Measurements from ENCODE around the gene CDCA7L. TPM values are rescaled to one million over a fixed set of nuclear protein-coding genes. Genes with fewer than 3 reads are reported as not detected.

The CDCA7L gene
- total and polyA plus RNA-seq, 11 donors = 15.6 to 53.4 (median 34.6) TPM

DNA sequence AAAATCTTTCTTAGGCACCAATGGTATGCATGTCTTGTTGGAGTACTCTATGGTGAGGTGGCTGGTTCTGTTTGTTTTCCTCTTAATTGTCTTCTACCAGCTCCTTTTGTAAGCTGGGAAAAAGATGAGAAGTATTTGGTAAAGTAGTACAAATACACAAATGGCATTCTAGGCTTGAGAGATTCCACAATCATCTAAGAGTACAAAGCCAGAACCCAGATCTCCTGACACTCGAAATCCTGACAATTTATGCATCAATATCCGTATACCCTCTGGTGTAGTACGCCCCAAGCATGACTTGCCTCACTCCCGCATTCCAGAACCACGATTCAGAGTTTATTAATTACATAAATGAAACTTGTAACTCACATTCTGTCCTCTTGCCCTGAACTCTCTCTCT lies 43.5 kb downstream of the CDCA7L start:
- Histone ChIP-seq H3K4me1 (peaks cover 0 to 15% (median 0%) of the 10 kb centered on the region in 12 donors), H3K27me3 (no peaks in the 10 kb centered on the region), H3K9me3 (no peaks in the 10 kb centered on the region), H3K27ac (no peak overlapping the region), H3K36me3 (peaks cover 0 to 76% (median 46%) of the 10 kb centered on the region in 9 donors), H3K4me3 (no peak overlapping the region)
- ATAC-seq (no peak), DNase-seq (no peak)
- WGBS, 4 donors = 64 to 79% (median 73%) methylated on average over 5 of the region's 5 CpGs
- TF ChIP-seq, protein P1, sequence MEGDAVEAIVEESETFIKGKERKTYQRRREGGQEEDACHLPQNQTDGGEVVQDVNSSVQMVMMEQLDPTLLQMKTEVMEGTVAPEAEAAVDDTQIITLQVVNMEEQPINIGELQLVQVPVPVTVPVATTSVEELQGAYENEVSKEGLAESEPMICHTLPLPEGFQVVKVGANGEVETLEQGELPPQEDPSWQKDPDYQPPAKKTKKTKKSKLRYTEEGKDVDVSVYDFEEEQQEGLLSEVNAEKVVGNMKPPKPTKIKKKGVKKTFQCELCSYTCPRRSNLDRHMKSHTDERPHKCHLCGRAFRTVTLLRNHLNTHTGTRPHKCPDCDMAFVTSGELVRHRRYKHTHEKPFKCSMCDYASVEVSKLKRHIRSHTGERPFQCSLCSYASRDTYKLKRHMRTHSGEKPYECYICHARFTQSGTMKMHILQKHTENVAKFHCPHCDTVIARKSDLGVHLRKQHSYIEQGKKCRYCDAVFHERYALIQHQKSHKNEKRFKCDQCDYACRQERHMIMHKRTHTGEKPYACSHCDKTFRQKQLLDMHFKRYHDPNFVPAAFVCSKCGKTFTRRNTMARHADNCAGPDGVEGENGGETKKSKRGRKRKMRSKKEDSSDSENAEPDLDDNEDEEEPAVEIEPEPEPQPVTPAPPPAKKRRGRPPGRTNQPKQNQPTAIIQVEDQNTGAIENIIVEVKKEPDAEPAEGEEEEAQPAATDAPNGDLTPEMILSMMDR (IDR thresholded peaks at IDR 0.05) = no peak
- no peak for TF ChIP-seq POLR2A (IDR thresholded peaks at IDR 0.05)
- intact Hi-C loops (cut with DNase I) = loop anchor here in 1 of 10 donors (10.0 kb wide), 1 partner anchor 103 kb away; no protein-coding TSS in a partner anchor

- no peak for DNase-seq
- H3K9me3 ChIP-seq = no peaks in the 10 kb centered on the region
- peak overlapping the region in 2 of 12 donors; percentile 38 to 71 for H3K27ac ChIP-seq
- WGBS, 4 donors = 69 to 77% (median 76%) methylated on average over 17 of the region's 17 CpGs
- intact Hi-C loops (cut with DNase I) = loop anchor here in 1 of 10 donors (10.0 kb wide), 1 partner anchor 46 kb away; the partner anchor contains the start of gene CDCA7L
- H3K36me3 ChIP-seq = peaks cover 0 to 38% (median 17%) of the 10 kb centered on the region in 9 donors
- no peak for TF ChIP-seq POLR2A (IDR thresholded peaks at IDR 0.05)
- TF ChIP-seq, protein P1 (IDR thresholded peaks at IDR 0.05) = no peak
- ATAC-seq = peak in 3 of 4 donors; percentile 48 to 72 (median 63)
- no peaks in the 10 kb centered on the region for H3K27me3 ChIP-seq
- peaks cover 0 to 20% (median 0%) of the 10 kb centered on the region in 12 donors for H3K4me1 ChIP-seq
- H3K4me3 ChIP-seq = peak overlapping the region in 1 of 12 donors; percentile 27
Observed at GRCh38 chr7:21898265-21898930, 47.3 kb downstream of the CDCA7L start.

DNA sequence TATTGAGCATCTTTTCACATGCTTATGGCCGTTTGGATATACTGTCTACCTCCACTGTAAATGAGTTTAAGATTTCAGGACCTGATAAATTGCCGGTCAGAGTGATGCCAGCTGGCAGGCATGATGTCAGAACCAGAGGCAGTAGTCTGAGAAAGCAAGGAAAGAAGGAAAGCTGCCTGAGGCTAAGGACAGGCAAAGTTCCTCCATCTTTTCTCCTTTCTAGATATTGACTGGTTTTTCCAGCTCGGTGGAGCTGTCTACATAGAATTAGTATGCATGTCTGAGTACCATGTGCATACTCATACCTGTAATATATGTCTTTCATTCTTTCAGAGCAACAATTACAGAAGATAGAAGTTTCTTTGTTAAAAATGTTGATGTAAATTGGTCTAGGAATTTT lies 52.3 kb downstream of the CDCA7L start:
- no peaks in the 10 kb centered on the region for H3K27me3 ChIP-seq
- 69 to 84% (median 80%) methylated on average over 3 of the region's 3 CpGs for WGBS, 4 donors
- no peaks in the 10 kb centered on the region for H3K36me3 ChIP-seq
- no peak overlapping the region for H3K27ac ChIP-seq
- DNase-seq (no peak), ATAC-seq (no peak)
- intact Hi-C loops (cut with DNase I) = loop anchor here in 1 of 10 donors (10.0 kb wide), 1 partner anchor 51 kb away; the partner anchor contains the start of gene CDCA7L
- no peak overlapping the region for H3K4me3 ChIP-seq
- H3K9me3 ChIP-seq = no peaks in the 10 kb centered on the region
- TF ChIP-seq, protein P1 (IDR thresholded peaks at IDR 0.05) = no peak
- no peak for TF ChIP-seq POLR2A (IDR thresholded peaks at IDR 0.05)
- H3K4me1 ChIP-seq = peaks cover 0 to 16% (median 0%) of the 10 kb centered on the region in 12 donors

GRCh38 chr7:21891291-21891690 lies 54.4 kb downstream of the CDCA7L start:
- no peak for TF ChIP-seq POLR2A (IDR thresholded peaks at IDR 0.05)
- TF ChIP-seq, protein P1 (IDR thresholded peaks at IDR 0.05) = no peak
- intact Hi-C loops (cut with DNase I) = loop anchor here in 1 of 10 donors (10.0 kb wide), 1 partner anchor 54 kb away; the partner anchor contains the start of gene CDCA7L

More at GRCh38 chr7:21891291-21891690, 54.4 kb downstream of the CDCA7L start:
- no peak for DNase-seq
- Histone ChIP-seq H3K4me3 (no peak overlapping the region), H3K27me3 (no peaks in the 10 kb centered on the region), H3K9me3 (no peaks in the 10 kb centered on the region), H3K4me1 (peaks cover 0 to 4% (median 0%) of the 10 kb centered on the region in 12 donors), H3K27ac (no peak overlapping the region), H3K36me3 (no peaks in the 10 kb centered on the region)
- 77 to 88% (median 86%) methylated on average over 3 of the region's 3 CpGs for WGBS, 4 donors
- no peak for ATAC-seq
